Neural cell (in vitro differentiated cells): ENCODE results near the gene CNNM2. TPM values are rescaled to one million over a fixed set of nuclear protein-coding genes. Genes with fewer than 3 reads are reported as not detected.

ENCODE experiments used
- H2AFZ ChIP-seq: fragments of 200-600, 300-800 bp; sonication (generic), shearing (Covaris generic); 2 replicates; pipeline ENCODE4 v1.6.0; 2014; ENCODE audit warnings: low read depth, mild to moderate bottlenecking, antibody characterized with exemption, low read length, moderate library complexity
- H3F3A ChIP-seq: fragments of 200-600 bp; shearing (Covaris generic); 2 replicates; pipeline ENCODE4 v1.6.1; 2016; ENCODE audit warnings: mild to moderate bottlenecking, moderate library complexity, mixed read lengths, antibody characterized with exemption, low read length; ENCODE audit not compliant: insufficient read depth, poor library complexity, severe bottlenecking
- H3K27ac ChIP-seq: fragments of 200-600, 300-800 bp; sonication (generic), shearing (Covaris generic); 2 replicates; pipeline ENCODE4 v1.5.1; 2014; ENCODE audit warnings: mild to moderate bottlenecking, low read length, moderate library complexity
- H3K27me3 ChIP-seq: fragments of 300-800, 200-600 bp; sonication (generic), shearing (Covaris generic); 2 replicates; pipeline ENCODE4 v1.6.0; 2014; ENCODE audit warnings: mild to moderate bottlenecking, low read depth, low read length, moderate library complexity; ENCODE audit not compliant: insufficient read depth
- H3K36me3 ChIP-seq: fragments of 300-800, 200-600 bp; sonication (generic), shearing (Covaris generic); 2 replicates; pipeline ENCODE4 v1.5.1; 2014; ENCODE audit warnings: mild to moderate bottlenecking, antibody characterized with exemption, low read length, moderate library complexity; ENCODE audit not compliant: insufficient read depth
- H3K4me2 ChIP-seq: fragments of 300-800, 200-600 bp; sonication (generic), shearing (Covaris generic); 2 replicates; pipeline ENCODE4 v1.6.0; 2014; ENCODE audit warnings: mild to moderate bottlenecking, low read length
- H3K4me3 ChIP-seq: fragments of 300-800, 200-600 bp; sonication (generic), shearing (Covaris generic); 2 replicates; pipeline ENCODE4 v1.5.1; 2014; ENCODE audit warnings: mild to moderate bottlenecking, low read length, moderate library complexity
- H3K79me2 ChIP-seq: fragments of 200-600 bp; shearing (Covaris generic); replicated peaks from 2 replicates; pipeline ENCODE4 v1.6.0; 2014; ENCODE audit warnings: mild to moderate bottlenecking, low read length, moderate library complexity; ENCODE audit not compliant: insufficient read depth
- H3K9ac ChIP-seq: fragments of 300-800, 200-600 bp; sonication (generic), shearing (Covaris generic); 2 replicates; pipeline ENCODE4 v1.6.1; 2016; ENCODE audit warnings: mild to moderate bottlenecking, low read length, mixed read lengths
- H3K9me2 ChIP-seq: fragments of 200-600 bp; shearing (Covaris generic); 2 replicates; pipeline ENCODE4 v1.6.1; 2016; ENCODE audit warnings: mild to moderate bottlenecking, low read length, mixed read lengths; ENCODE audit not compliant: insufficient read depth
- H3K9me3 ChIP-seq: fragments of 200-600, 300-800 bp; sonication (generic), shearing (Covaris generic); 2 replicates; pipeline ENCODE4 v1.6.1; 2016; ENCODE audit warnings: mild to moderate bottlenecking, mixed run types, low read length, moderate library complexity, mixed read lengths
- H4K20me1 ChIP-seq: fragments of 200-600 bp; shearing (Covaris generic); 2 replicates; pipeline ENCODE4 v1.6.1; 2016; ENCODE audit warnings: mild to moderate bottlenecking, mixed run types; ENCODE audit not compliant: insufficient read depth
- EP300 ChIP-seq: fragments of 450-650 bp; conservative IDR thresholded peaks from 2 replicates; pipeline ENCODE4 v1.6.1; 2014; ENCODE audit warnings: antibody characterized with exemption, mild to moderate bottlenecking, moderate library complexity; ENCODE audit not compliant: poor library complexity, severe bottlenecking
- EZH2 ChIP-seq: fragments of 200-600, 300-800 bp; shearing (Covaris generic), sonication (generic); IDR thresholded peaks from 2 replicates; pipeline ENCODE4 v1.6.1; 2014; ENCODE audit warnings: antibody characterized with exemption, low read length, borderline replicate concordance, mild to moderate bottlenecking; ENCODE audit not compliant: insufficient read depth, poor library complexity, severe bottlenecking
- MXI1 ChIP-seq: fragments of 450-650 bp; conservative IDR thresholded peaks from 2 replicates; pipeline ENCODE4 v1.6.1; 2014; ENCODE audit warnings: antibody characterized with exemption, mild to moderate bottlenecking; ENCODE audit not compliant: poor library complexity, severe bottlenecking
- POLR2AphosphoS5 ChIP-seq: IDR thresholded peaks from 2 replicates; pipeline ENCODE4 v1.6.1; 2012
- RAD21 ChIP-seq: fragments of 450-650 bp; conservative IDR thresholded peaks from 2 replicates; pipeline ENCODE4 v1.6.1; 2014; ENCODE audit warnings: antibody characterized with exemption, mild to moderate bottlenecking, moderate library complexity
- SMC3 ChIP-seq: fragments of 450-650 bp; conservative IDR thresholded peaks from 2 replicates; pipeline ENCODE4 v1.6.1; 2014; ENCODE audit warnings: antibody characterized with exemption, mild to moderate bottlenecking, moderate library complexity; ENCODE audit not compliant: poor library complexity
- TAF1 ChIP-seq: IDR thresholded peaks from 2 replicates; pipeline ENCODE4 v1.6.1; 2012; ENCODE audit warnings: low read depth
- polyA plus RNA-seq: library from polyadenylated mRNA; depleted of rRNA; stranded (reverse); fragments of >200 nt; gene quantifications from 2 replicates; pipeline ENCODE4 v1.2.3, GENCODE V29; 2014
- TF ChIP-seq, protein P1 (sequence below): fragments of 450-650 bp; IDR thresholded peaks from 2 replicates; pipeline ENCODE4 v1.5.1; 2014; ENCODE audit warnings: antibody characterized with exemption, mild to moderate bottlenecking, moderate library complexity; ENCODE audit not compliant: poor library complexity, severe bottlenecking
- TF ChIP-seq, protein P2 (sequence below): IDR thresholded peaks from 2 replicates; pipeline ENCODE4 v1.6.1; 2012; ENCODE audit warnings: borderline replicate concordance

The CNNM2 gene
- polyA plus RNA-seq, 1 donor from 2014 or later: 5.0 TPM

DNA sequence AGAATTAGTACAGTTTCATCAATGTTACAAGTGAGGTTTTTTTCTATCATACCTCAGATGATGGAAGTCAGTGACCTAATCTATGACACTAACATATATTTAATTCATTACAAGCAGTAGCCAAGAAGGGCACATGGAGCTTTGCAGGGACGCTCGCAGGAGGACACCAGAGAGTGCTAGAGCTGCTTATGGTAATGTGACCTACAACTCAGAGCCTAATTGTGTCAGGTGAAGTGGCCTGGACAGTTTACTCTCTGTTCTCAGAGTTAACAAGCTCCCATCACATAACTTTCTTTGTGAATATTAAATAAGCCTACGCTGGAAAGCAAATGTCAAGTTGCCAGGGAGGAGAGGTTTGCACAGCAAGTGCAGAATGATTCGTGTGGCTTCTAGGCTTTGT lies 11.6 kb upstream of the CNNM2 start:
- H2AFZ ChIP-seq: no peak overlapping the region
- H3K9me2 ChIP-seq: no peaks in the 10 kb centered on the region
- TF ChIP-seq RAD21: no peak
- TF ChIP-seq, protein P1, sequence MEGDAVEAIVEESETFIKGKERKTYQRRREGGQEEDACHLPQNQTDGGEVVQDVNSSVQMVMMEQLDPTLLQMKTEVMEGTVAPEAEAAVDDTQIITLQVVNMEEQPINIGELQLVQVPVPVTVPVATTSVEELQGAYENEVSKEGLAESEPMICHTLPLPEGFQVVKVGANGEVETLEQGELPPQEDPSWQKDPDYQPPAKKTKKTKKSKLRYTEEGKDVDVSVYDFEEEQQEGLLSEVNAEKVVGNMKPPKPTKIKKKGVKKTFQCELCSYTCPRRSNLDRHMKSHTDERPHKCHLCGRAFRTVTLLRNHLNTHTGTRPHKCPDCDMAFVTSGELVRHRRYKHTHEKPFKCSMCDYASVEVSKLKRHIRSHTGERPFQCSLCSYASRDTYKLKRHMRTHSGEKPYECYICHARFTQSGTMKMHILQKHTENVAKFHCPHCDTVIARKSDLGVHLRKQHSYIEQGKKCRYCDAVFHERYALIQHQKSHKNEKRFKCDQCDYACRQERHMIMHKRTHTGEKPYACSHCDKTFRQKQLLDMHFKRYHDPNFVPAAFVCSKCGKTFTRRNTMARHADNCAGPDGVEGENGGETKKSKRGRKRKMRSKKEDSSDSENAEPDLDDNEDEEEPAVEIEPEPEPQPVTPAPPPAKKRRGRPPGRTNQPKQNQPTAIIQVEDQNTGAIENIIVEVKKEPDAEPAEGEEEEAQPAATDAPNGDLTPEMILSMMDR: no peak
- no peak for TF ChIP-seq TAF1
- TF ChIP-seq MXI1: no peak
- no peak for TF ChIP-seq EZH2
- no peak for TF ChIP-seq POLR2AphosphoS5
- no peak for TF ChIP-seq SMC3
- no peaks in the 10 kb centered on the region for H3K27me3 ChIP-seq
- H3K4me3 ChIP-seq: no peak overlapping the region
- no peaks in the 10 kb centered on the region for H3F3A ChIP-seq
- no peak overlapping the region for H3K27ac ChIP-seq
- H3K9me3 ChIP-seq: no peaks in the 10 kb centered on the region
- no peaks in the 10 kb centered on the region for H3K79me2 ChIP-seq
- no peaks in the 10 kb centered on the region for H3K36me3 ChIP-seq
- H3K9ac ChIP-seq: no peak overlapping the region
- no peak overlapping the region for H3K4me2 ChIP-seq
- no peaks in the 10 kb centered on the region for H4K20me1 ChIP-seq

DNA sequence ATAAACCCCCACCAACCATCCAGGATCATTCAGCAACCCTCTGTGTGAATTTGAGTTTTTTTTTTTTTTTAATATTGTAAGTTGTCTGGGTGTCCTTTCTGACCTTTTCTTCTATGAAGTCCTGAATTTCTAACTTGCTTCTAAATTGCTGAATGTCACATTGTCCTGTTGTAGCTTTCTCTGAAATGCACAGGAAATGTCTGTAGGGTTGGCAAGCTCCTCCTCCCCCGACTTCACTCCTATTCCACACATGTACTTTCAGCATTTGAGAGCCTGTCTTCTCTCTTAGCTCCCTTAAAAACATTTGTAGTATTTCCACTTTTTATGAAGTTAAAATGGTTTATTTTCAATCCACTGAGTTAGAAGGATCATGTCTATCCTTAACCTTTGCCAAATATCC lies 3.3 kb upstream of the CNNM2 start:
- Histone ChIP-seq H3K27ac (no peak overlapping the region), H3K36me3 (no peaks in the 10 kb centered on the region), H3K4me3 (no peak overlapping the region), H4K20me1 (no peaks in the 10 kb centered on the region), H3K4me2 (no peak overlapping the region), H2AFZ (no peak overlapping the region), H3K27me3 (no peaks in the 10 kb centered on the region), H3K9me3 (no peaks in the 10 kb centered on the region), H3K9me2 (no peaks in the 10 kb centered on the region), H3F3A (no peaks in the 10 kb centered on the region), H3K9ac (no peak overlapping the region), H3K79me2 (peaks cover 2% of the 10 kb centered on the region)
- no peak for TF ChIP-seq RAD21
- TF ChIP-seq POLR2AphosphoS5: no peak
- TF ChIP-seq EZH2: no peak
- no peak for TF ChIP-seq TAF1
- TF ChIP-seq, protein P2, sequence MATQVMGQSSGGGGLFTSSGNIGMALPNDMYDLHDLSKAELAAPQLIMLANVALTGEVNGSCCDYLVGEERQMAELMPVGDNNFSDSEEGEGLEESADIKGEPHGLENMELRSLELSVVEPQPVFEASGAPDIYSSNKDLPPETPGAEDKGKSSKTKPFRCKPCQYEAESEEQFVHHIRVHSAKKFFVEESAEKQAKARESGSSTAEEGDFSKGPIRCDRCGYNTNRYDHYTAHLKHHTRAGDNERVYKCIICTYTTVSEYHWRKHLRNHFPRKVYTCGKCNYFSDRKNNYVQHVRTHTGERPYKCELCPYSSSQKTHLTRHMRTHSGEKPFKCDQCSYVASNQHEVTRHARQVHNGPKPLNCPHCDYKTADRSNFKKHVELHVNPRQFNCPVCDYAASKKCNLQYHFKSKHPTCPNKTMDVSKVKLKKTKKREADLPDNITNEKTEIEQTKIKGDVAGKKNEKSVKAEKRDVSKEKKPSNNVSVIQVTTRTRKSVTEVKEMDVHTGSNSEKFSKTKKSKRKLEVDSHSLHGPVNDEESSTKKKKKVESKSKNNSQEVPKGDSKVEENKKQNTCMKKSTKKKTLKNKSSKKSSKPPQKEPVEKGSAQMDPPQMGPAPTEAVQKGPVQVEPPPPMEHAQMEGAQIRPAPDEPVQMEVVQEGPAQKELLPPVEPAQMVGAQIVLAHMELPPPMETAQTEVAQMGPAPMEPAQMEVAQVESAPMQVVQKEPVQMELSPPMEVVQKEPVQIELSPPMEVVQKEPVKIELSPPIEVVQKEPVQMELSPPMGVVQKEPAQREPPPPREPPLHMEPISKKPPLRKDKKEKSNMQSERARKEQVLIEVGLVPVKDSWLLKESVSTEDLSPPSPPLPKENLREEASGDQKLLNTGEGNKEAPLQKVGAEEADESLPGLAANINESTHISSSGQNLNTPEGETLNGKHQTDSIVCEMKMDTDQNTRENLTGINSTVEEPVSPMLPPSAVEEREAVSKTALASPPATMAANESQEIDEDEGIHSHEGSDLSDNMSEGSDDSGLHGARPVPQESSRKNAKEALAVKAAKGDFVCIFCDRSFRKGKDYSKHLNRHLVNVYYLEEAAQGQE: no peak
- no peak for TF ChIP-seq SMC3
- TF ChIP-seq, protein P1: no peak
- TF ChIP-seq EP300: no peak
- no peak for TF ChIP-seq MXI1
